ENCODE results near the gene DAPL1.

Gene DAPL1

GRCh38 chr2:158778243-158778642 lies 16.9 kb upstream of the DAPL1 start:
- no peak for DNase-seq

GRCh38 chr2:158779621-158780020 lies 15.5 kb upstream of the DAPL1 start:
- no peak for DNase-seq

- DNase-seq: no peak
Observed at GRCh38 chr2:158781353-158781961, 13.7 kb upstream of the DAPL1 start.

GRCh38 chr2:158782136-158782535 lies 13.0 kb upstream of the DAPL1 start:
- no peak for DNase-seq

GRCh38 chr2:158782616-158783015 lies 12.5 kb upstream of the DAPL1 start:
- no peak for DNase-seq

- no peak for DNase-seq
Observed at GRCh38 chr2:158783923-158784322, 11.2 kb upstream of the DAPL1 start.

GRCh38 chr2:158786897-158787296 lies 8.2 kb upstream of the DAPL1 start:
- DNase-seq: no peak

- no peak for DNase-seq
Observed at GRCh38 chr2:158788951-158789350, 6.2 kb upstream of the DAPL1 start.

GRCh38 chr2:158796652-158797051 lies 1.5 kb downstream of the DAPL1 start:
- DNase-seq: no peak

GRCh38 chr2:158797963-158798700 lies 3.0 kb downstream of the DAPL1 start:
- no peak for DNase-seq

GRCh38 chr2:158799181-158799580 lies 4.1 kb downstream of the DAPL1 start:
- no peak for DNase-seq

GRCh38 chr2:158803506-158803905 lies 8.4 kb downstream of the DAPL1 start:
- no peak for DNase-seq

- no peak for DNase-seq
Observed at GRCh38 chr2:158805255-158805654, 10.1 kb downstream of the DAPL1 start.

GRCh38 chr2:158805936-158806335 lies 10.8 kb downstream of the DAPL1 start:
- DNase-seq: no peak

- DNase-seq: no peak
Observed at GRCh38 chr2:158806941-158807340, 11.8 kb downstream of the DAPL1 start.

- DNase-seq: no peak
Observed at GRCh38 chr2:158808426-158808825, 13.3 kb downstream of the DAPL1 start.

- no peak for DNase-seq
Observed at GRCh38 chr2:158809816-158810215, 14.7 kb downstream of the DAPL1 start.

- DNase-seq: no peak
Observed at GRCh38 chr2:158810731-158811460, 15.8 kb downstream of the DAPL1 start.

GRCh38 chr2:158815166-158815565 lies 20.0 kb downstream of the DAPL1 start:
- no peak for DNase-seq

- no peak for DNase-seq
Observed at GRCh38 chr2:158815658-158816057, 20.5 kb downstream of the DAPL1 start.

GRCh38 chr2:158817588-158817987 lies 22.5 kb downstream of the DAPL1 start:
- no peak for DNase-seq

GRCh38 chr2:158818511-158818910 lies 23.4 kb downstream of the DAPL1 start:
- DNase-seq: no peak

GRCh38 chr2:158822193-158822592 lies 27.1 kb downstream of the DAPL1 start:
- DNase-seq: no peak
